Upper lobe of right lung (tissue), 1 donor: ENCODE results near the gene PSMB4. TPM values are rescaled to one million over a fixed set of nuclear protein-coding genes. Genes with fewer than 3 reads are reported as not detected.
"Not testable (repeated sequence)": the region's sequence is repeated elsewhere in the genome, so short reads cannot be mapped to it uniquely, and the experiment has no call there.

Experiments used
- ATAC-seq: fragments of 200-7000 bp; cut with Tn5 transposase; one replicate; pipeline ENCODE4 v1.9.1; 2020; ENCODE audit warnings: mild to moderate bottlenecking, moderate library complexity
- DNase-seq: peaks from one replicate; pipeline ENCODE4 v3.0.0-alpha.2; 2020
- H3K27ac ChIP-seq: fragments of 200-600 bp; one replicate; pipeline ENCODE4 v1.8.0; 2022
- H3K27me3 ChIP-seq: fragments of 200-600 bp; one replicate; pipeline ENCODE4 v1.8.0; 2022; ENCODE audit warnings: mild to moderate bottlenecking
- H3K36me3 ChIP-seq: fragments of 200-600 bp; one replicate; pipeline ENCODE4 v1.8.0; 2022
- H3K4me1 ChIP-seq: fragments of 200-600 bp; one replicate; pipeline ENCODE4 v1.8.0; 2022
- H3K4me3 ChIP-seq: fragments of 200-600 bp; one replicate; pipeline ENCODE4 v1.8.0; 2022; ENCODE audit warnings: mild to moderate bottlenecking
- H3K9me3 ChIP-seq: fragments of 200-600 bp; one replicate; pipeline ENCODE4 v1.8.0; 2022
- intact Hi-C: fragments of 100-400 bp; cut with DNase I; formaldehyde crosslinking; loops from one replicate; pipeline ENCODE4 v1.11.0; 2022
- total RNA-seq: library from RNA; stranded (reverse); fragmentation: NEBNext Ultra II Directional; extraction: Animal tissue kit (Norgen Biotek cat#: 25700); gene quantifications from one replicate; pipeline ENCODE4 v1.2.1, GENCODE V29; 2021
- TF ChIP-seq, protein P1 (sequence below): fragments of 200-600 bp; IDR thresholded peaks from one replicate; pipeline ENCODE4 v1.8.0; 2022; ENCODE audit warnings: antibody characterized with exemption
- donor health status: DM: no; HTN: yes; CAD: no; lungs with severe emphysema.

The PSMB4 gene
- total RNA-seq, 1 donor from 2014 or later, result 177 TPM

DNA sequence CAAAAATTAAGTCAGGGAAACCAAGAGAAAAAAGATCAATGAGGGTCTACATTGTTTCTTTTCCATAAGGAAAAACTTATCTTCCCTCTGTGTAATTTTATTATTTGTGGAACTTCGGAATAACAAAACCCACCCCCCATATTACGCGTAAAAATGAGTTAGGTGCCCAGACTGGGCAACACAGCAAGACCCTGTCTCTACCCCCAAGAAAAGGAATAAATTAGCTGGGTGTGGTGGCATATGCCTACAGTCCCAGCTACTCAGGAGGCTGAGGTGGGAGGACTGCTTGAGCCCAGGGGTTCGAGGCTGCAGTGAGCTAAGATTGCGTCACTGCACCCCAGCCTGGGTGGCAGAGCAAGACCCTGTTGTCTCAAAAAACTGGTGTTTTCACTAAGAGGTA is 20.4 kb downstream of the PSMB4 start:
- Histone ChIP-seq H3K9me3 (no peaks in the 10 kb centered on the region), H3K4me1 (no peaks in the 10 kb centered on the region), H3K27me3 (no peaks in the 10 kb centered on the region), H3K36me3 (peaks cover 96% of the 10 kb centered on the region), H3K4me3 (no peak overlapping the region), H3K27ac (no peak overlapping the region)
- ATAC-seq (no peak), DNase-seq (no peak)
- intact Hi-C loops, result no loop called here
- TF ChIP-seq, protein P1, sequence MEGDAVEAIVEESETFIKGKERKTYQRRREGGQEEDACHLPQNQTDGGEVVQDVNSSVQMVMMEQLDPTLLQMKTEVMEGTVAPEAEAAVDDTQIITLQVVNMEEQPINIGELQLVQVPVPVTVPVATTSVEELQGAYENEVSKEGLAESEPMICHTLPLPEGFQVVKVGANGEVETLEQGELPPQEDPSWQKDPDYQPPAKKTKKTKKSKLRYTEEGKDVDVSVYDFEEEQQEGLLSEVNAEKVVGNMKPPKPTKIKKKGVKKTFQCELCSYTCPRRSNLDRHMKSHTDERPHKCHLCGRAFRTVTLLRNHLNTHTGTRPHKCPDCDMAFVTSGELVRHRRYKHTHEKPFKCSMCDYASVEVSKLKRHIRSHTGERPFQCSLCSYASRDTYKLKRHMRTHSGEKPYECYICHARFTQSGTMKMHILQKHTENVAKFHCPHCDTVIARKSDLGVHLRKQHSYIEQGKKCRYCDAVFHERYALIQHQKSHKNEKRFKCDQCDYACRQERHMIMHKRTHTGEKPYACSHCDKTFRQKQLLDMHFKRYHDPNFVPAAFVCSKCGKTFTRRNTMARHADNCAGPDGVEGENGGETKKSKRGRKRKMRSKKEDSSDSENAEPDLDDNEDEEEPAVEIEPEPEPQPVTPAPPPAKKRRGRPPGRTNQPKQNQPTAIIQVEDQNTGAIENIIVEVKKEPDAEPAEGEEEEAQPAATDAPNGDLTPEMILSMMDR, result no peak

DNA sequence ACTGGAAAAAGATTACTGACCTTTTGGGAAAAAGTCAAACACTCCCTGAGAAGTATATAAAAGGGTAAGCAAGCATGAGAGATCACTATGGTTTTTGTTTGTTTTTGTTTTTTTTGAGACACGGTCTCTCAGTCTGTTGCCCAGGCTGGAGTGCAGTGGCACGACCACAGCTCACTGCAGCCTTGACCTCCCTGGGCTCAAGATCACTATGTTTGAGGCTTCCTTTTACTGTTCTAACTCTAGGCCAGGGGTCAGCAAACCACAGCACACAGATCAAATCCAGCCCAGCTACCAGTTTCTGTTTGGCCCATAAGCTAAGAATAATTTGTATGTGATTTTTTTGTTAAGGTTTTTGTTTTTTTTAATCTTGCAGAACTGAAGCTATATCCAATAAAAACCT is 25.7 kb downstream of the PSMB4 start:
- Histone ChIP-seq H3K27ac (no peak overlapping the region), H3K36me3 (peaks cover 100% of the 10 kb centered on the region), H3K27me3 (no peaks in the 10 kb centered on the region), H3K4me3 (no peak overlapping the region), H3K9me3 (no peaks in the 10 kb centered on the region), H3K4me1 (no peaks in the 10 kb centered on the region)
- no peak for DNase-seq
- ATAC-seq, result no peak
- intact Hi-C loops, result no loop called here
- TF ChIP-seq, protein P1, result no peak

DNA sequence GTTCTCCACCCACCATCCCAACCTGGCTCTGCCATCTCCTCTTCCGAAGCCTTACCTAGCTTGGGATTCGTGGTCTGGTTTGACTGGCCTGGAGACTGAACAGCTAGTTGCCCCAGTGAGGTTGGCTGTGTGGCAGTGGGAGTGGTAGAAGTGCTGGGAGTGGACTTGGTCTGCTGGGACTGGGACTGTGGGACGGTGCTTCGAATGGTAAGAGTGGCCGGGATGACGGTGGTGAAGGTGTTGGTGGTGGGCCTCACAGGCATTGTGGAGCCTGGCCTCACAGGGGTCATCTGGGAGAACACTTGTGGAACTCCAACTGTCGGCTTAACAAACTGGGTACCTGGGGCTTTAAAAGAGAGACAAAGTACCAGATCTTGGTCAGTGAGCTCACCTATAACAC is 28.7 kb downstream of the PSMB4 start:
- H3K36me3 ChIP-seq, result peaks cover 76% of the 10 kb centered on the region
- DNase-seq (no peak), ATAC-seq (no peak)
- no peak overlapping the region for H3K27ac ChIP-seq
- no peaks in the 10 kb centered on the region for H3K27me3 ChIP-seq
- intact Hi-C loops, result no loop called here
- no peaks in the 10 kb centered on the region for H3K4me1 ChIP-seq
- H3K9me3 ChIP-seq, result no peaks in the 10 kb centered on the region
- TF ChIP-seq, protein P1, result no peak
- no peak overlapping the region for H3K4me3 ChIP-seq

DNA sequence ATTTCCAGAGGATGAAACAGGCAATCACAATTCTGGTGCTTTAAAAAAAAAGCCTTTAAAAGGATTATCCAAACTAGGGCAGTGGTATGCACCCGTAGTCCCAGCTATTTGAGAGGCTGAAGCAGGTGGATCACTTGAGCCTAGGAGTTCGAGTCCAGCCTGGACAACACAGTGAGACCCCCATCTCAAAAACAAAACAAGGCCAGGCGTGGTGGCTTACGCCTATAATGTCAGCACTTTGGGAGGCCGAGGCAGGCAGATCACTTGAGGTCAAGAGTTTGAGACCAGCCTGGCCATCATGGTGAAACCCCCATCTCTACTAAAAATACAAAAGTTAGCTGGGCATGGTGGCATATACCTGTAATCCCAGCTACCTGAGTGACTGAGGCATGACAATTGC is 34.5 kb downstream of the PSMB4 start:
- peaks cover 25% of the 10 kb centered on the region for H3K36me3 ChIP-seq
- H3K27ac ChIP-seq, result not testable (repeated sequence)

DNA sequence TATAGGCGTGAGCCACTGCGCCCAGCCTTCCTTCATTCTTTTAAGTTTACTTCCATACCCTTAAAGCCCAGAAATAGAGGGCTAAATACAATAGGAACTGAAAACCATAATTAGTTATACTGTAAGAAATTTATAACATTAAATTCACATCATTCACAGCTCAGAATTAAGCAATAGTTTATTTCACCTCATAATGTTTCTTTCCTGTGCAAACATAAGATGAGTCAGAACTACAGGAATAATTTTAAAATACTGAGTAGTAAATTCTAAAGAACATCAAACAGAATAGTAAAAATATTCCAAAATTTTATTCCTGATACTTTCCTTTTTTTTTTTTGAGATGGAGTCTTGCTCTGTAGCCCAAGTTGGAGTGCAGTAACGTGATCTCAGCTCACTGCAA is 35.8 kb downstream of the PSMB4 start:
- TF ChIP-seq, protein P1, result no peak
- H3K4me3 ChIP-seq, result no peak overlapping the region
- ATAC-seq, result no peak
- H3K27me3 ChIP-seq, result no peaks in the 10 kb centered on the region
- intact Hi-C loops, result loop anchor here (10.0 kb wide), 1 partner anchor 100 kb away; no protein-coding TSS in a partner anchor
- H3K27ac ChIP-seq, result no peak overlapping the region
- no peak for DNase-seq
- peaks cover 25% of the 10 kb centered on the region for H3K36me3 ChIP-seq
- peaks cover 22% of the 10 kb centered on the region for H3K4me1 ChIP-seq
- H3K9me3 ChIP-seq, result no peaks in the 10 kb centered on the region

More for the DNA sequence above, 34.5 kb downstream of the PSMB4 start:
- DNase-seq, H3K4me3 ChIP-seq, H3K9me3 ChIP-seq, ATAC-seq, H3K27me3 ChIP-seq: not testable (repeated sequence)
- intact Hi-C loops, result loop anchor here (10.0 kb wide), 1 partner anchor 101 kb away; no protein-coding TSS in a partner anchor
- peaks cover 22% of the 10 kb centered on the region for H3K4me1 ChIP-seq

DNA sequence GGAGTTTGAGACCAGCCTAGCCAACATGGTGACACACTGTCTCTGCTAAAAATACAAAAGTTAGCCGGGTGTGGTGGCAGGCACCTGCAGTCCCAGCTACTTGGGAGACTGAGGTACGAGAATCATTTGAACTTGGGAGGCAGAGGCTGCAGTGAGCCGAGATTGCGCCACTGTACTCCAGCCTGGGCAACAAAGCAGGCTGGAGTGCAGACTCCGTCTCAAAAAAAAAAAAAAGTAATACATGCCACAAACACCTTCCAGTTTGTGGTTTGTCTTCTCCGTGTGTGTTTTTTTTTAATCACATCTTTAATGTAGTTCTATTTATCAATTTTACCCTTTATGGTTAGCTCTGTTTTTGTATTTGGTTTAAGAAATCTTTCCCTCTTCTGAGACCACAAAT is 37.6 kb downstream of the PSMB4 start:
- no peak overlapping the region for H3K27ac ChIP-seq
- H3K36me3 ChIP-seq, result peaks cover 34% of the 10 kb centered on the region
- H3K27me3 ChIP-seq, result no peaks in the 10 kb centered on the region
- ATAC-seq (no peak), DNase-seq (no peak)
- TF ChIP-seq, protein P1, result no peak
- H3K9me3 ChIP-seq, result no peaks in the 10 kb centered on the region
- intact Hi-C loops, result loop anchor here (10.0 kb wide), 1 partner anchor 98 kb away; no protein-coding TSS in a partner anchor
- H3K4me3 ChIP-seq, result no peak overlapping the region
- H3K4me1 ChIP-seq, result peaks cover 22% of the 10 kb centered on the region

DNA sequence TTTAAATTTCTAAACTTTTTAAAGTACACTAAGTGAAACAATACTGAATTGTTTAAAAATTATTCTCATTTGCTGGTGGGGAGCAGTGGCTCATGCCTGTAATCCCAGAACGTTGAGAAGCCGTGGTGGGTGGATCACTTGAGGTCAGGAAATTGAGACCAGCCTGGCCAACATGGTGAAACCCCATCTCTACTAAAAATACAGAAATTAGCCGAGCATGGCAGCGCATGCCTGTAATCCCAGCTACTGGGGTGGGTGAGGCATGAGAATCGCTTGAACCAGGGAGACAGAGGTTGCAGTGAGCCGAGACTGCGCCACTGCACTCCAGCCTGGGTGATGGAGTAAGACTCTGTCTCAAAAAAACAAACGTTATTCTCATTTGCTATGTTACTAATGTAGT is 38.0 kb downstream of the PSMB4 start:
- Histone ChIP-seq H3K4me1 (peaks cover 22% of the 10 kb centered on the region), H3K36me3 (peaks cover 36% of the 10 kb centered on the region)
- ATAC-seq, H3K4me3 ChIP-seq, DNase-seq, H3K9me3 ChIP-seq, H3K27ac ChIP-seq, H3K27me3 ChIP-seq: not testable (repeated sequence)
- intact Hi-C loops, result loop anchor here (10.0 kb wide), 1 partner anchor 97 kb away; no protein-coding TSS in a partner anchor
